Measurements from ENCODE around the gene UBTD1. TPM values are rescaled to one million over a fixed set of nuclear protein-coding genes. Genes with fewer than 3 reads are reported as not detected.

Gene UBTD1
- polyA plus RNA-seq, 5 donors = 12.8 to 28.0 (median 18.2) TPM

DNA sequence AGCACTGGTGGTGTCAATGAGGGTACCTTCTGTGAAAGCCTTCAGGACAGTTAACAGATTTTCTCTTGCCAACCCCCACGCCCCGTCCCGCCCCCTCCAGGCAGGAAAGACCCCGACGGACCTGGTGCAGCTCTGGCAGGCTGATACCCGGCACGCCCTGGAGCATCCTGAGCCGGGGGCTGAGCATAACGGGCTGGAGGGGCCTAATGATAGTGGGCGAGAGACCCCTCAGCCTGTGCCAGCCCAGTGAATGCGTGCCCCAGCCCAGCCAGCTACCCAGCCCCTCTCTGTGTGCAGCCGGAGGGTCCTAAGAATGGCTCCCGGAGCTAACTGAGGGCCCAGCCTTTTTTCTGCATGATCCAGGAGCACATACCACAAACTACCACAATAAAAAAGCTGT lies 84.8 kb downstream of the UBTD1 start:
- DNase-seq = no peak

GRCh38 chr10:97584060-97584797 lies 85.5 kb downstream of the UBTD1 start, which contains the start of gene HOGA1:
HOGA1 (plus strand) TSS chr10:97584389; CDS start chr10:97584704, 315 bp downstream.
- no peak for DNase-seq

DNA sequence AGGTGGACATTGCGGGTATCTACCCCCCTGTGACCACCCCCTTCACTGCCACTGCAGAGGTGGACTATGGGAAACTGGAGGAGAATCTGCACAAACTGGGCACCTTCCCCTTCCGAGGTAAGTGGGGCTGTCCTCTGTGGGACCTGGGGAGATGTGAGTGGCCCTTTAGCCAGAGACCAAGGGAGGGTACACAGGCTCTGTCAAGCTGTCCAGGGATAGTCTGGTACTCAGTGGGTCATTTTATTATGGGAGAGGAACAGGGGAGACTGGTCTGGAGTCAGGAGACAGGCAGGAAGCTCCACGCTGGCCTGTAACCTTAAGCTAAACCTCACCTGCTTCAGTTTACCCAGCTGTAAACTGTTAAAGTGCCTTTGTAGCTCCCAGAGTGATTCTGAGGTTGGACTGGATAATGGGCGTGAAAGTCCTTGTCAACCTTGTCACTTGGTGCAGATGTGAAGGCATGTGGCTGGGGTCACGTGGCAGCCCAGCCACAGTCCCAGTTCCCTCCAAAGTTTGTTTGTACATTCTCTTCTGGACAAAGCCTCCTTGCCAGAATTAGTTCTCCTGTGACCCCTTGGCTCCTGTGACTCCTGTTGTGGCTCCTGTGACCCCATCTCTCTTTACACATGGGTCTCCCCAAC lies 86.2 kb downstream of the UBTD1 start:
- DNase-seq = no peak

DNA sequence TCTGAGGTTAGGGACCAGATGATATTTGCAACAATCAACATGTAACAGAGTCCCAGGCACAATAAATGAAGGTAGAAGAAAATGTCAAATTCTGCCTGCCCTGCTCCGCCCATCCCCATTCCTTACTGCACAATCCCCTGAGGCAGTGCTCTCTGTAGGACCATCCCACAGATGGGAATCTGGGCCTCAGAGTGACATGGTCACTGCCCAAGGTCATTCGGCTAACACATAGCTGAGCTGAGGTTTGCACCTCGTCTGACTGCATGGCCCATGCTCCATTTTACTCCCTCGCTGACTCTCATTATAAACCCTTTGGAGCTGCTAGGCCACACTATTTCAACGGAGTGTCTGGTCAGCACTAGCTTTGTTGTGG lies 86.7 kb downstream of the UBTD1 start:
- no peak for DNase-seq

GRCh38 chr10:97587183-97587582 lies 88.5 kb downstream of the UBTD1 start:
- DNase-seq = no peak

GRCh38 chr10:97589479-97589878 lies 90.8 kb downstream of the UBTD1 start, which contains the start of gene C10orf62:
C10orf62 (plus strand) TSS chr10:97589721; CDS start chr10:97589898, 177 bp downstream.
- DNase-seq = no peak

GRCh38 chr10:97590082-97590747 lies 91.5 kb downstream of the UBTD1 start:
- no peak for DNase-seq

DNA sequence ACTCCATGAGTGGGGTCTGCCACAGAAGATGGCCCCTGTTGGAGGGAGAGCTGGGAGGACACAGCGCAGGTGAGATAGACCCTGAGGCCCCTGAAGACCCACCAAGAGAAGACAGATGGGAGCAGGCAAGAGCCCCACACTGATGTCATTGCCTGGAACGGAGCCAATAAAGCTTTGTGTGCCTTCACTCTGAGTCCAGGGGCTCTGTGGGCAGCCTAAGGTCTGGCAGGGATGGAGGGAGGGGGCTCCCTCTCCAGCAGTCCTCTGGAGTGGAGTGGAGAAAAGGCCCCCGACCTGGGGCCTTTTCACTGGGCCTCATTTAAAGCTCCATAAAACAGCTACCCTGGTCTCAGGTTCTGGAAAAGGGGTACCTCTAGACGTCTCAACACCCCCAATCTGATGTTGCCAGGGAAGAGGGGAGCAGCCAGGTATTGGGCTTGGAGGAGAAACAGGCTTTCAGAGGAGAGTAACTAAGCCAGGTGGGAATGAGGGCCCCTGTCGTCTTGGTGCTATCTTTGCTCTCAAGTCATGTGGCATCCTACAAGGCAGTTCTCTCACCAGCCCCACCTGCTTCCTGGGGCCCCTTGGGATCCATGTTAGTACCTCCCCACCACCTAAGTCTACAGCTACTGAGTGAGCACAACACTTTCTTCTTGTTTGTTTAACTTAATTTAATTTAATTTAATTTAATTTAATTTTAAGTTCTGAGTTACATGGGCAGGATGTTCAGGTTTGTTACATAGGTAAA lies 92.2 kb downstream of the UBTD1 start:
- DNase-seq = no peak

DNA sequence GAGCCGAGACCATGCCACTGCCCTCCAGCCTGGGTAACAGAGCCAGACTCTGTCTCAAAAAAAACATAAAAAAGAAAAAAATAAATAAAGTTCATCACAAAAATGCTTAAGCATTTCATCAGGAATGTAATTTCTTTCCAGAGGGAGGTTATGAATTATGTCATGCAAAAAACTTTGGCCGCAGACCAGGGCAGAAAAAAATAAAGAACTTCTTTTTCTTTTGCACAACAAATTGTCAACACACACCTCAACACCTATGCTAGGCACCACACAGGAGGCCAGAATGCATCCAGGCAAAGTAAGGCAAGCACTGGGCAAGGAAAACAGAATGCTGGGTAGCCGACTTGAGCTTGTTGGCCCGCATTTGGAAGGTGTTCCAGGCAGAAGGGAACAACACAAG lies 94.7 kb downstream of the UBTD1 start:
- no peak for DNase-seq

- no peak for DNase-seq
These were observed 97.7 kb downstream of the UBTD1 start for GRCh38 chr10:97596101-97597082.

GRCh38 chr10:97597778-97598177 lies 99.1 kb downstream of the UBTD1 start:
- no peak for DNase-seq

GRCh38 chr10:97598407-97599271 lies 99.9 kb downstream of the UBTD1 start:
- no peak for DNase-seq

- DNase-seq = no peak
These were observed 100.5 kb downstream of the UBTD1 start for GRCh38 chr10:97599272-97599619.

- DNase-seq = no peak
These were observed 101.9 kb downstream of the UBTD1 start for GRCh38 chr10:97600616-97601015.

- no peak for DNase-seq
These were observed 102.8 kb downstream of the UBTD1 start for GRCh38 chr10:97601268-97602215.

- no peak for DNase-seq
These were observed 108.4 kb downstream of the UBTD1 start for GRCh38 chr10:97607095-97607636.

GRCh38 chr10:97608991-97609561 lies 110.4 kb downstream of the UBTD1 start:
- DNase-seq = no peak

DNA sequence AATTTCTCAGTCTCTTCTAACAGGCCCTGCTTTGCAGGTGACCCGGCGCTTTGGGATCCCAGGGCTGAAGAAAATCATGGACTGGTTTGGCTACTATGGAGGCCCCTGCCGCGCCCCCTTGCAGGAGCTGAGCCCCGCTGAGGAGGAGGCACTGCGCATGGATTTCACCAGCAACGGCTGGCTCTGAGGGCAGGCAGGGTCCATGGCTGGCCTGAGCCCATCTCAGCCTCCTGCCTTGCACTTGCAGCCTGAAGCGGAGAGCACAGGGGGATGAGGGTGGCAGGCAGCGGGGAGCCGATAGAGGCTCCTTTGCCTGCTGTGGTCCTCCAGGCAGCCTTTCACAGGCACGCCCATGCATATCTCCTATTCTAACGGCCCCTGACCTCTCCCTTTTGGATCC lies 112.7 kb downstream of the UBTD1 start:
- DNase-seq = no peak
